Measurements from ENCODE around the gene ST7.

DNA sequence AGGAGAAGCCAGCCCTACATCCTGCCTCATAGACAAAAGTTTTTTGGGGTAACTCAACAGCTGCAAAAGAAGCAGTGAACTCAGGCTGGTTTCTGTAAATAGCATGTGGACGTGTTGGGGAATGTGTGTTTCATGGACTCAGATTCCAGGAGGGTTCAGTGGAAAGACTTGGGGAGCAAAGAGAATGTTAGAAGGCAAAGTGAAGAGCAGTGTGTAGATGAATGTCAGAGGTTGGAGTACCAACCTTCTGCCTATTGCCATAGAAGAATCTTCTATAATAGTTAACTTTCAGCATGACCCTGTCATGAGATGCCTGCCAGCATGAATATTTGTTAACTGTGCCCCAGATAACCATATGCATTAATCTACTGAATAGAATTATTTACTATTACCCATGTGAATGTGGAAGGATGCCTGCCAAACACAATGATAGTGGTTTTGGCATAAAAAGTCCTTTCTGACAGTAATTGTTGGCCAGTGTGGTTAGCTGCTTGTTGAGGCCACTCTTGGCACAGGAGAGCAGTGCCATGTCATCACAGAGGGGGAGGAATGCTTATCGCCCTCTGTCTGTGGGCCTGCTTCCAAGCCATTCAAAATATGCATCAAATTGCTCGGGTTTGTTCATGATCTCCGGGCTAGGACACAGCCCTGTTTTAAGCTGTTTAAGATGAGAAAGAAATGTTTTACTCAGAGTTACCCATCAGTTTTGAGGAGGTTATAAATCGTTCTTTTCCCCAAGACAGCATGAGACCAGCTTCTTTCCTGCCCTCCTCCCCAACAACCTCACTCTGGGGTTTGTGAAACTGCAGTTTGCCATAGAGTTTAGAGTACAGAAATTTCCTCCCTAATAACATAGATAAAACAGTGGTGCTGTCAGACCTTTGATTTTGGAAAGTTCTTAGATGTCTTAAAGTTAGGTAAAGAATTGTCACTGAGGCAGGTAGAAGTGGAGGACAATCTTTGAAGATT is 204.2 kb downstream of the ST7 start:
- TF ChIP-seq, protein P1, sequence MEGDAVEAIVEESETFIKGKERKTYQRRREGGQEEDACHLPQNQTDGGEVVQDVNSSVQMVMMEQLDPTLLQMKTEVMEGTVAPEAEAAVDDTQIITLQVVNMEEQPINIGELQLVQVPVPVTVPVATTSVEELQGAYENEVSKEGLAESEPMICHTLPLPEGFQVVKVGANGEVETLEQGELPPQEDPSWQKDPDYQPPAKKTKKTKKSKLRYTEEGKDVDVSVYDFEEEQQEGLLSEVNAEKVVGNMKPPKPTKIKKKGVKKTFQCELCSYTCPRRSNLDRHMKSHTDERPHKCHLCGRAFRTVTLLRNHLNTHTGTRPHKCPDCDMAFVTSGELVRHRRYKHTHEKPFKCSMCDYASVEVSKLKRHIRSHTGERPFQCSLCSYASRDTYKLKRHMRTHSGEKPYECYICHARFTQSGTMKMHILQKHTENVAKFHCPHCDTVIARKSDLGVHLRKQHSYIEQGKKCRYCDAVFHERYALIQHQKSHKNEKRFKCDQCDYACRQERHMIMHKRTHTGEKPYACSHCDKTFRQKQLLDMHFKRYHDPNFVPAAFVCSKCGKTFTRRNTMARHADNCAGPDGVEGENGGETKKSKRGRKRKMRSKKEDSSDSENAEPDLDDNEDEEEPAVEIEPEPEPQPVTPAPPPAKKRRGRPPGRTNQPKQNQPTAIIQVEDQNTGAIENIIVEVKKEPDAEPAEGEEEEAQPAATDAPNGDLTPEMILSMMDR (conservative IDR thresholded peaks at IDR 0.05; ENCODE audit: low read length): 0 out of 2 replicates have a peak, but pooled peaks have one; percentile 12
- no peak for TF ChIP-seq EZH2phosphoT487 (IDR thresholded peaks at IDR 0.05; ENCODE audit: borderline replicate concordance, low read depth, low read length)

Measured in OCI-LY7 (cell line).